ENCODE measurements around the gene TNPO1.

TNPO1 gene

DNA sequence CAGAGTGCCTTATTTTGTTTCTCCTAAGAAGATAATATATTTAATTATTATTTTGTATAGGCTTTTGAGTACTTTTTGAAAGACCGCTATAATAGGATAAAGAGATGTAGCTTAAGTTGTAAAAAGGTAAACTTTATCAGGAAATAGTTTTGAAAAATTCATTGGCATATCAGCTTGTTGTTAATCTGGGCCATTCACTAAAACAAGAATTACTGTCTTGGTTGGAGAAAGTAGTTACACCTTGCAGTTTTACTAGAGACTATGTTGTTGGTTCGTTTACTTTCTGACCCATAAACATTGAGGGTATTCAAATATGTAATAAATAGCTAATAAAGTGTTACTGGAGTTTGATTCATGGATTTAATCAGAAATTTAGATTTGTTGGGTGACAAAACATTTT, 33.7 kb downstream of the TNPO1 start:
- no peak for DNase-seq (ENCODE audit: low read depth in 2 of 2, low spot score in 1 of 2)

DNA sequence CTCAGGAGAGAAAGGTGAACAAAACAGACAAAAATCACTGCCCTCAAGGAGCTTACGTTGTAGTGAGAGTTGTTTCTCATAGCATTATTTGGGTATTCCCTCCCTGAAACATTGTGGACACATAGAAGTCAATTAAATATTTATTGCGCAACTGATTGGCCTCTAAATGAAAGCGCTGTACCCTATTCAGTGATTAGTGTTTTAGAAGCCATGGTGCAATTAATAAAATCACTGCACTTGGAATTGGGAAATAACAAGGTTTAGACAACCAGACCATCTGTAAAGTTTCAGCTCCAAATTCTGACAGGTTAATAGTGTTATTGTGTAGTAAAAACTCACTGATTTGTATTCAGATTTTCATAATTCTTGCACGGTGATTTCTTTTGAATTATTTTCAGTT, 35.9 kb downstream of the TNPO1 start:
- DNase-seq (ENCODE audit: low read depth in 2 of 2, low spot score in 1 of 2): no peak

DNA sequence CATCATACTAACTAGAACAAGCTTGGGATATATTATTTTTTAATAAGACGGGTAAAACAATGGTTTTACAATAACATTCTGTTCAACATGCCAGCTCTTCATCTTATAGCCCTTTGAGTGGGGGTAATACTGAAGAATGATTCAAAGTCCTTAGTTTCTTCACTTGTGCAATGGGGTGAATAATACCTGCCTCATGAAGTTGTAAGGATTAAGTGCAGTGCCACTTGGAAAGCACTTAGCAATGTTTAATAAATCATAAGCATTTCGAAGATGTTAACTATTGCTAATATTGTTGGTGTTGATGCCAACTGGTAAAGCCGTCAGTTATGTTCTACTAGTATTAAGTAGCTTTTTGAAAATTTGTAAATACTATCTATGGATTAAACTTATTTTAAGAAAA, 38.0 kb downstream of the TNPO1 start:
- no peak for DNase-seq (ENCODE audit: low read depth in 2 of 2, low spot score in 1 of 2)

DNA sequence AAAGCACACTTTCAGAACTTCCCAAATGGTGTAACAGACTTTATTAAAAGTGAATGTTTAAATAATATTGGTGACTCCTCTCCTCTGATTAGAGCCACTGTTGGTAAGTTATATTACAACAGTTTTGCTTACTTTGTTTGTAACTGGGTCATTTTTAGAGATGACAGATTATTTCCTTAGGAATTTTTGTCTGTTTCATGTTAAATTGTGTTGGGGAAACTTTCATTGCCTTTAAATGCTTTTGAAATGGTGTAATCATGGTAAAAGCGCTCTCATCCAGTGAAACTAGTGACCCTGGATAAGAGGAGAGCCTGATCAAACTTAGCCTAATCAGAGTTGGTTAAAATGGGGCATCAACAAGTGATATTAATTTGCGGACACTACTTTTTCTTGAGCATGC, 39.4 kb downstream of the TNPO1 start:
- no peak for DNase-seq (ENCODE audit: low read depth in 2 of 2, low spot score in 1 of 2)

DNA sequence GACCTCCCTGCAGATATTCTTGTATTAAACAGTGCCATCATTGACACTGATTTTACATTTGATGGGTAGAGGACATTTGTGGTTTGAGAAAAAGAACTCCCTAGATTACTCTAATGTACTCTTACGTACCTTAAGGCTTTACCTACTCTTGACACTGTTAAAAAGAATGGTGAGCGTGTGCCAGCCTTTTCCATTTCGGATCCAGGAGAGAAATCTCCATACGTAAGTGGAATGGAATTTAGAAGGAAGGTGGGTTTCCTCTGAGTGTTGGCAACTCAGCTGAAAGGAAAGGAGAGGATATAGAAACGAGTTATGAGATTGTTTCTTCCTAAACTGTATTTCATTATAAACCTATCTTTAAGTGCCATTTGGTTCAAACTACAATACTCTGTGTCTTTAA, 40.9 kb downstream of the TNPO1 start:
- no peak for DNase-seq (ENCODE audit: low read depth in 2 of 2, low spot score in 1 of 2)

DNA sequence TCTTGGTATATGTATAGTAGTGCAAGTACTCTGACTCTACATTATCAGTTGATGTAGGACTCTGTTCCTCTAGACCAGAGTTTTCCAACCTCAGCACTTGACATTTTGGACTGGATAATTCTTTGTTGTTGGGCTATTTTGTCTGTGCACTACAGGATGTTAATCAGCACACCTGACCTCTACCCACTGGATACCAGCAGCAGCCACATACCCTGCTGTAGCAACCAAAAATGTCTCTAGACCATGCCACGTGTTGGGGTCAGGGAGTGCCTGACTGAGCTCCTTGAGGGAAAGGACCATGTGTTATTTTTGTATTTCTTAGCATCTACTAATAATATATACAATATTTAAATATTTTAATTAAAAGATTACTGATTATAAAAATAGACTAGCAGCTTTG, 42.7 kb downstream of the TNPO1 start:
- no peak for DNase-seq (ENCODE audit: low read depth in 2 of 2, low spot score in 1 of 2)

DNA sequence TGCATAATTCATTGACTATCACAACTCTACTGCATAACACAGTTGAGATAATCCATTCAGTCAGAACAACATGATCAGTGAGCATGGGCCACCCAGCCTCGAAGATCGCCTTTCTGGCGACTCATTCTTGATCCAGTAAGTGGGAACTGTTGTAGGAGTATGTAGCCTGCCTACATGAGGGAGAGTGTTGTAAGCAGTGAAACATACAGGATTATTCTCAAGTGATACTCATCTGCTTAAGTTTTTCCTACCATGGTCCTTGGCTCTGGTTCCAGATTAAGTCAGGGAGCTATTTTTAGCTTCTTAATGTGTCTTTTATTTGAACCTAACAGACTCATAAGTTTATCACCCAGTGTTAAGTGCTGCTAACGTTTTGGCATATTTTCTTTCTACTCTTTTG, 44.0 kb downstream of the TNPO1 start:
- no peak for DNase-seq (ENCODE audit: low read depth in 2 of 2, low spot score in 1 of 2)

DNA sequence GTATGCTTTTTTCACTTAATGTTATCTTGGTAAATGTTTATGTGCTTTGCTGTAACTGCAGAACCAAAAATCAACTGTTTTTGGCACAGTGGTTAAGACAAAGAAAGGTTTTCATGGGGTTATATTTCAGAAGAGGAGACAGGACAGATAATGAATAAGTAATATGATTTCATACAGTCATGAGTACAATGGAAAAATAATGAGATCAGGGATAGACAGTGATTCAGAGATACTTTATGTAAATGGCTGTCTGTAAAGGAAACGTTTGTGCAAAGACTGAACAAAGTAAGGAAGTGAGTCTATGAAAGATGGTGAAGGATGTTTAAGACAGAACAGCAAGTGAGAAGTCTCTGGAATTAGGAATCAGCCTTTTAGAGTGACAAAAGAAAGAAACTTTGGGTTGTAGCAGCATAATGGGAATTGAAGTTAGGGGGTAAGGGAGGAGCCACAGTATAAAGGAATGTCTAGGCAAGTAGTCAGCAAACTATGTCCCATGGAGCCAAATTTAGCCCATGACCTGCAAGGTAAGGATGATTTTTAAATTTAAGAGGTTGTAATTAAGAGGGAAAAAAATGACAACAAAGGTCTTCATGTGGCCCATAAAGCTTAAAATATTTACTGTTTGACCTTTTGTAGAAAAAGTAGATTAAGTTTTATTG, 55.0 kb downstream of the TNPO1 start:
- DNase-seq (ENCODE audit: low read depth in 2 of 2, low spot score in 1 of 2): no peak

DNA sequence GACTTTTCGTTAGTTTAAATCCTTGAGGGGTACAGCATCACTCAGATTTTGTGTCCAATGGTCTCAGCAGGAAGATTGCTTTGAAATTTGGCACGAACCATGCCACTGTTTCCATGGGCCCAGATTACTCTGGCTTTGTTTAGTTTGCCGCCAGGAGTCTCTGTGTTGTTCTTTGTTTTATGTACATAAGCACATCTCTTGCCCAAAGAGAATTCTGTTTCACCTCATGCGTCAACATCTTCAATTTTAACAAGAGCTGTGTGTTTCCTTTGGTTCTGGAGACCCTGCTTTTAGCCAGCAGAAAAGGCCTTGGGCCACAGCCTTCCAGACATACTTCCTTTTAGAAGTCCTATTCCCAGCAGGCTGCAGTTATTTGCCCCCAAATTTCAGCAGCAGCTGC, 62.4 kb downstream of the TNPO1 start:
- DNase-seq (ENCODE audit: low read depth in 2 of 2, low spot score in 1 of 2): no peak

DNA sequence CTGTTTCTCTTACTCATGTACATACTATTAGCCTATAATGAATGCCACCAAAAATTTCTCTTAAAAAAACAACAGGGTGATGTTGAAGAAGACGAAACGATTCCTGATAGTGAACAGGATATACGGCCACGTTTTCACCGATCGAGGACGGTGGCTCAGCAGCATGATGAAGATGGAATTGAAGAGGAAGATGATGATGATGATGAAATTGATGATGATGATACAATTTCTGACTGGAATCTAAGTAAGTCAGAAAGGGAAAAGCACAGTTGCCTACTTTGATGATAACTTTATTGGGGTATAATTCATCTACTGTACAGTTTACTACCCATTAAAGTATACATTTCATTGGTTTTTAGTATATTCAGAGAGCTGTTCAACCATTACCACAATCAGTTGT, 66.5 kb downstream of the TNPO1 start:
- no peak for DNase-seq (ENCODE audit: low read depth in 2 of 2, low spot score in 1 of 2)

DNA sequence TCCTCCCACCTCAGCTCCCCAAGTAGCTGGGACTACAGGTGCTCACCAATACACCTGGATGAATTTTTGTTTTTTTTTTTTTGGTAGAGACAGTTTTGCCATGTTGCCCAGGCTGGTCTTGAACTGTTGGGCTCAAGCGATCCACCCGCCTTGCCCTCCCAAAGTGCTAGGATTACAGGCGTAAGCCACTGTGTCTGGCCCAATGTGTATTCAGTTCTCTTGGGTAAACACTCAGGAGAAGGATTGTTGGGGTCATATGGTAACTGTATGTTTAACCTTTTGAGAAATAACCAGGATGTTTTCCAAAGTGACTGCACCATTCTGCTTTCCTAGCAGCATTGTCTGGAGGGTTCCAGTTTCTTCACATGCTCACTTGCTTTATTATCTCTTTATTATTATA, 67.4 kb downstream of the TNPO1 start:
- DNase-seq (ENCODE audit: low read depth in 2 of 2, low spot score in 1 of 2): no peak

DNA sequence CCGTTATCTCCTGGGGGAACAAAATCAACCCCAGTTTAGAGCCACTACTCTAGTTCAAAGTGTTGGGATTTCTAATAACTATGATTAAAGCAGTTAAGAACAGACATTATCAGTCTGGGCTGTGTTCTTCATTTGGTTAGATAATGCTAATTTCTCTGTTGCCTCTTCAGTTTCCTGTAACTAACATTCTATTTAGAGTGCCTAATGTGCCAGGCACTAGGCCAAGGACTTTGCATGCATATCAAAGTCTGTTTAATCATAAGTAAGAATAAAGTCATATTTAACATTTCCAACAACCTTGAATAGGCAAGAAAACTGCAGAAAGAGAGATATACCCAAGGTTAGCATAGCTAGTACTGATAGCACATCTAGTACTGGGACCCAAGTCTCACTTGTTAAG, 68.4 kb downstream of the TNPO1 start:
- no peak for DNase-seq (ENCODE audit: low read depth in 2 of 2, low spot score in 1 of 2)

DNA sequence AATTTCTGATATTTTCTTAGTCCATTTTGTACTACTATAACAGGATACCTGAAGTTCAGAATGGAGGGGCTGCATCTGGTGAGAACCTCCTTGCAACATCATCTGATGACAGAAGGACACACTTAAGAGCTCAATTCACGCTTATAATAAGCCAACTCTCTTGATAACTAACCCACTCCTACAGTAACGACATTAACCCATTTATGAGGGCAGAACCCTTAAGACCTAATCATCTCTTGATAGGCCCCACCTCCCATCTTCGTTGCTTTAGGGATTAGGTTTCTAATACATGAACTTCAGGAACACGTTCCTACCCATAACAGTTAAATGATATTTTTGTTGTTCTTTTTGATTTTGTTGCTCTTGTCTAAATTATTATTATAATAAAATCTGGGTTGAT, 69.4 kb downstream of the TNPO1 start:
- DNase-seq (ENCODE audit: low read depth in 2 of 2, low spot score in 1 of 2): no peak

DNA sequence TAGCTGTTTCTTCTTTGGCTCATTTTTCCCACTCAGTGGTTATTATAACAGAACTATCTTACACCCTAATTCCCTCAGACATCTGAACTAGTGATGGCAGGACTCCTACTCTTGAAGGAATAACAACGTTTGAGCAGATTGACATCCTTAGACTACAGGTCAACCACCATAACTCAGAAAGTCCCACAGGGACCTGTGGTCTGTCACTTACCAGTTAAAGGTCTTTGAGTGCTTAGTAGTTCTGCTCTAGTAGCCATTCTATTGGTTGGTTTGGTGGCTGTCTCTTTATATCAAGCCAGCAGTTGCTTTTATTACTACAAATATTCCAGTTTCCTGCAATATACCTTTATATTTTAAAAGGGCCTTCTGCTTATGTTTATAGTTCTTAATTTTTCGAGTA, 72.1 kb downstream of the TNPO1 start:
- DNase-seq (ENCODE audit: low read depth in 2 of 2, low spot score in 1 of 2): no peak

DNA sequence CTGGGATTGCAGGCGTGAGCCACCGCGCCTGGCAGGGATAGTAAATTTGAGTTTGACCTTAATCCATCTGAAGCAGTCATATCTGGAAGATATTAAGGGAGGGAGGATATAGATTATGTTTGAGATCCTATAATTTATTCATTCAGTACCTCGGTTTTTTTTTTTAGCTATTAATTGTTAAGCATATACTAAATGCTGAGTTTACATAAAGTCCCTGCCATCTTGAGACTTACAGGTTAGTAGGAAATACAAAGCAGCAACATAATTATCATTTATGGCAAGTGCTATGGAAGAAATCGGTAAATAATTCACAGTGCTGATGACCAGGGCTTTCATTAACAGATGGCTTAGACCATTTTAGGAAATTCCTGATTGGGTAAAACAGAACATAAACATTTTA, 72.9 kb downstream of the TNPO1 start:
- no peak for DNase-seq (ENCODE audit: low read depth in 2 of 2, low spot score in 1 of 2)

DNA sequence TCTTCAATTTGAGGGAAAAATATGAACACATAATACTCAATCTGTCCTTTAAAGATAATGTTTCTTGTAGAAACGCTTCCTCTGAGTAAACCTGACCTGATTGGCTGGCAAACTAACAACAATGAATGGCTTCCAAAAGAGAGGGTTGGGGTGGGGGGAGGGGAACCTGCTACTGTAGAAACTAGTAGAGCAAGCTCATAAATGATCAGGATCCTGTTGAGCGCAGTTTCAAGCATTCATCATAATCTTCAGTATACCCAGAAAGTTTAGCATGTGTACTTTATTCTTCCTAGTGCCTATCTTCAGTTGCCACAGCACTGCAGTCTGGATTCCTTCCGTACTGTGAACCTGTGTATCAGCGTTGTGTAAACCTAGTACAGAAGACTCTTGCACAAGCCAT, 76.4 kb downstream of the TNPO1 start:
- DNase-seq (ENCODE audit: low read depth in 2 of 2, low spot score in 1 of 2): no peak

DNA sequence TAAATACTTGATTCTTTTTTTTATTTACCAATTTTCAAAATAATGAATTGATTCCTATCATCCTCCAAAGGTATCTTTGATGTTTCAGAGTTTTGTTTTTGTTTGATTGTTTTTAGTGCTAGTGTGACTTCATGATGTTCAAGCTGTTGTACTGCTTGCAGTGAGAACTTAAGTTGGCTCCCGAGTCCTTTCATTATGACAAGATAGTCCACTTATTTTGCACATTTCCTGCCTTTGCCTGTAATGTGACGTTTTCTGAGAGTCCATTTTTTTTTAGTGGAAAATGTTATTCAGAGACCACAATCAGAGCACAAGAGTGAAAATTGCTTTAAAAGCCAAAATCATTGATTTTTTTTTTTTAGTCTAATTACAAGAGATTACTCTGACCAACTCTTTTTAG, 79.3 kb downstream of the TNPO1 start:
- DNase-seq (ENCODE audit: low read depth in 2 of 2, low spot score in 1 of 2): no peak

DNA sequence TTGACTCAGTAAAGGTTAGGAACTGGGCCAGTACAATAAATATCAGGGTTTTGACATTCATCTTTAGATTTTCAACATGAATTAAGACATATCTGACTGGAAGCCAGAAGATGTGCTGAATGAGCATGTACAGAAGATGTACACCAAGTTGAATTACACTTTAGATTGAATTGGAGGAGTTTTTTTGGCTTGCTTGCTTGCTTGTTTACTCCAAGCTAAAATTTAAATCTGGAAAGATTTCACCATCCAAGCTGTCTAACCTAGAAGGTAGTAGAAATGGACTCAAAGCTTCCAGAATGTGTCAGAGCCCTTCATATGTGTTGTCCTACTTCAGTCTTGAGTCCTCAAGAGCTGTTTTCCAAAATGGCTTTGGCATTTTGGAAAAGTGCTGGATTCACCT, 90.3 kb downstream of the TNPO1 start:
- DNase-seq (ENCODE audit: low read depth in 2 of 2, low spot score in 1 of 2): no peak

DNA sequence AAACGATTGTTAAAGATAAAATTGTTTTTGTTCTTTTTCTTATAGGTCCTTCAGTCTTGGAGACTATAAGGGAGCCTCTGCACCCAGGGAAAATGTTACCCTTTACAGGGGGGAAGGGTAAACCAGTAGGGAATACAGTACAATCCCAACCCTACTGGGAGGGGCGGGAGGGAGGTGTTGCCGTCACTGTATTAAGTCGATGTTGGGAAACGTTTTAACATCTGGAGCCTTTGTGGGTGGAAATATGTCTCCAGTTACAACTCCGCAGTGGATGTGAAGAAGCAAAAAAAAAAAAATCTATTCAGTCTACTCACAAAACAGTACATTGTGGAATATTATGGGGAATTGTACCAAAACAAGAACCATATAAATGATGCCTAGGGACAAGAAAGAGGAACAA, 92.2 kb downstream of the TNPO1 start:
- no peak for DNase-seq (ENCODE audit: low read depth in 2 of 2, low spot score in 1 of 2)

DNA sequence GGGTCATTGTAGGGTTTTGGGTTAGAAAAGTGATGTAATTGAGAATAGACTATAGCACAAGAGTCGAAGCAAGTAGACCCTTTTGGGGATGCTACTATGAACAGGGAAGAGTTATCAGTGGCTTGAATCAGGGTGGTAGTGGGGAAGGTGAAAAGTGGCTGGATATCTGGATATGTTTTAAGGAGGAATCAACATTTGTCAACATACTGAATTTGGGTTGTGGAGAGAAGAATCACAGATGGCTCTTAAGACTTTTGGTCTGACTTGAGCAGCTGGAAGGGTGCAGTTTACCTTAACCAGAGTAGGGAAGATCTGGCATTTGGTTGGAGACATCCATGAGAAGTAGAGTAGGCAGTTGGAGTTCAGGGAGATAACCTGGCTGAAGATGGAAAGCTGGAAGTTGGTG, 100.9 kb downstream of the TNPO1 start:
- DNase-seq (ENCODE audit: low read depth in 2 of 2, low spot score in 1 of 2): no peak

DNA sequence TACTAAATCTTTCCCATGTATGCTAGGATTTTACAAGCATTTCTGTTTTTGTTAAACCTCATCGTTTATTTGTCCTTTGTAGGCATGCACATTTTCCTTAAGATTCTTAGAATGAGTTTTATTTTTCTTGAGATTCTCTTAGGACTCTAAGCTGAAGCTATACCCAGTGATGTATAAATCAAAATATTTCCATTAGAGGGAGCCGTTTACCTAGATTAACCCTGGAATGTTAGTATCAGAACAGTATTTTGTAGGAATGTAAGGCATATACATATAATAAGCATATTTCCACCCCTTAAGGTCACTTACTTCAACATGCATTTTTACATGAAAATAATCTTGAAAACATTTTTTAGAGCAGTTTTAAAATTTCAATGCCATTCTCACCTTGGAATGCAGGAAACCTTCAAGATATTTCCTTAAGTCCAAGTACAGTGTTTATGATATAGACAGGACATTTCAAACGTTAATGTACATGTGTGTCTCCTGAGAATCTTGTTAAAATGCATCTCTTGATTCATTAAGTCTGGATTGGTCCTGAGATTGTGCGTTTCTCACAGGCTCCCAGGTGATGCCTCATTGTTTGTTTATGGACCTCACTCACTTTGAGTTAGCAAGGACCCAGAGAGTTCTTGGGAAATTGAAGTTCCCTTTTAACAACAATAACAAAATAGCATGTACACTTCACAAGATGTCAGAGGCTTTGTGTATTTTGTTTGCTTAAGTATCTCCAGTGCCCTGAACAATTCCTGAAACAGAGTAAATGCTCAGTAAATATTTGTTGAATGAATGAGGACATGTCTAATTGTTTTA, 104.4 kb downstream of the TNPO1 start:
- DNase-seq (ENCODE audit: low read depth in 2 of 2, low spot score in 1 of 2): no peak

DNA sequence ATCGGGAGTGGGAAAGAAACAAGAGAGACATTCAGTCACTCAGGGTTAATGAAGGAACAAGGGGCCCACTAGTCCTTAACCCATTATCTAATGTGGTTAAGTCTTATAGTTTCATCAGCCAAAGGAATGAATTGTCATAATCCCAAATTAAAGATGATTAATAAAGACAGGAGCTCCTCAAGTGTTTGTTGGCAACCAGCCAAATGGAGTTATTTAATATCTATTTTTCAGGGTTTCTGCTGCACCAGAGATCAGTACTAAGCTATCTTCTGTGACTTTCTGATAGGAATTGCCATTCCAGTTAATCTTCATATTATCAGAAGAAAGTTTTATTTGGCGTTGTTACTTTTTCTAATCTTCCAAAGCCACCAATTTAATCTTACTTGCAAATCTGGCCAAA, 105.4 kb downstream of the TNPO1 start:
- DNase-seq (ENCODE audit: low read depth in 2 of 2, low spot score in 1 of 2): no peak

DNA sequence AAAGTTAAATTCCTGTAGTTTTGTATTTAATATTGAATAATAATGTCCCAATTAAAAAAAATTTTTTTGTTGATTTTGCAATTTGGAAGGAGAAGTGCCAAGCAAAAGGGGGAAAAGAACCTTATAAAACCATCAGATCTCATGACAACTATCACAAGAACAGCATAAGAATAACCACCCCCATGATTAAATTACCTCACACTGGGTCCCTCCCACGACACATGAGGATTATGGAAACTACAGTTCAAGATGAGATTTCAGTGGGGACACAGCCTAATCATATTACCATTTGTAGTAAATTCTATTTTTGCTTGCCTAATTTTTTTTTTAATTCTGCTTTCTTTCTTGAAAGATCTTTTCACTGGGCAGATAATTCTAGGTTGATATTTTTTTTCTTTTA, 106.0 kb downstream of the TNPO1 start:
- no peak for DNase-seq (ENCODE audit: low read depth in 2 of 2, low spot score in 1 of 2)

Data from stimulated activated CD8-positive, alpha-beta memory T cell treated with anti-CD3 and anti-CD28 coated beads, Interleukin-4, amount 100 ng/mL, for 1 hour (primary cell).